ENCODE measurements around the gene YPEL2. TPM values are rescaled to one million over a fixed set of nuclear protein-coding genes. Genes with fewer than 3 reads are reported as not detected.
A peak's percentile ranks its signal among the peaks of the same experiment; 100 is the strongest.
"Not testable (repeated sequence)": the region's sequence is repeated elsewhere in the genome, so short reads cannot be mapped to it uniquely, and the experiment has no call there.

Gene YPEL2
- total RNA-seq, 4 donors from 2014 or later, result 35.5 to 47.1 (median 40.6) TPM

DNA sequence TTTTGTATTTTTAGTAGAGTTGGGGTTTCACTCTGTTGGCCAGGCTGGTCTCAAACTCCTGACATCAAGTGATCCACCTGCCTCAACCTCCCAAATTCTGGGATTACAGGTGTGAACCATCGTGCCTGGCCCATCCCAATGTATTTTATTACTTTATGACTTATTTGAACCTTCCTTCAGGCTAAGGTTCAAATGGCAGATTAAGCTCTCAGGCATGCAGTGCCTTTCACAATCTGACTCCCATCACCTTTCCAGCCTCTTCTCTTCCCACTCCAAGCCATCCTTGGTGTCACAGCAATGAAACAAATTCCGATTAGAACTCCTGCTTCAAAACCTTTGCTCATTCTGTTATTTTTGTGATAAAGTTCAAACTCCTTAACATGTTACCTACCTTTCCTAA lies 26.6 kb upstream of the YPEL2 start:
- Histone ChIP-seq H3K36me3 (no peaks in the 10 kb centered on the region), H3K4me3 (no peak overlapping the region), H3K27me3 (no peaks in the 10 kb centered on the region), H3K27ac (no peak overlapping the region), H3K9me3 (no peaks in the 10 kb centered on the region), H3K4me1 (no peaks in the 10 kb centered on the region)
- 82 to 86% methylated on average over 2 of the region's 2 CpGs for WGBS, 2 donors (ENCODE audit: low coverage in 1 of 2)
- no peak for TF ChIP-seq POLR2A (IDR thresholded peaks at IDR 0.05)
- TF ChIP-seq, protein P1, sequence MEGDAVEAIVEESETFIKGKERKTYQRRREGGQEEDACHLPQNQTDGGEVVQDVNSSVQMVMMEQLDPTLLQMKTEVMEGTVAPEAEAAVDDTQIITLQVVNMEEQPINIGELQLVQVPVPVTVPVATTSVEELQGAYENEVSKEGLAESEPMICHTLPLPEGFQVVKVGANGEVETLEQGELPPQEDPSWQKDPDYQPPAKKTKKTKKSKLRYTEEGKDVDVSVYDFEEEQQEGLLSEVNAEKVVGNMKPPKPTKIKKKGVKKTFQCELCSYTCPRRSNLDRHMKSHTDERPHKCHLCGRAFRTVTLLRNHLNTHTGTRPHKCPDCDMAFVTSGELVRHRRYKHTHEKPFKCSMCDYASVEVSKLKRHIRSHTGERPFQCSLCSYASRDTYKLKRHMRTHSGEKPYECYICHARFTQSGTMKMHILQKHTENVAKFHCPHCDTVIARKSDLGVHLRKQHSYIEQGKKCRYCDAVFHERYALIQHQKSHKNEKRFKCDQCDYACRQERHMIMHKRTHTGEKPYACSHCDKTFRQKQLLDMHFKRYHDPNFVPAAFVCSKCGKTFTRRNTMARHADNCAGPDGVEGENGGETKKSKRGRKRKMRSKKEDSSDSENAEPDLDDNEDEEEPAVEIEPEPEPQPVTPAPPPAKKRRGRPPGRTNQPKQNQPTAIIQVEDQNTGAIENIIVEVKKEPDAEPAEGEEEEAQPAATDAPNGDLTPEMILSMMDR (IDR thresholded peaks at IDR 0.05), result no peak
- TF ChIP-seq EP300 (IDR thresholded peaks at IDR 0.05), result no peak
- no peak for TF ChIP-seq POLR2AphosphoS5 (IDR thresholded peaks at IDR 0.05)
- no peak for ATAC-seq

- no peak for ATAC-seq
- WGBS, 2 donors (ENCODE audit: low coverage in 1 of 2), result 74 to 81% methylated on average over 4 to 5 of the region's 6 CpGs
- TF ChIP-seq, protein P1 (IDR thresholded peaks at IDR 0.05), result no peak
- TF ChIP-seq POLR2AphosphoS5 (IDR thresholded peaks at IDR 0.05) (no peak), POLR2A (IDR thresholded peaks at IDR 0.05) (no peak), EP300 (IDR thresholded peaks at IDR 0.05) (no peak)
- Histone ChIP-seq H3K27me3 (no peaks in the 10 kb centered on the region), H3K4me1 (peaks cover 0 to 8% (median 0%) of the 10 kb centered on the region in 3 donors), H3K9me3 (no peaks in the 10 kb centered on the region), H3K27ac (no peak overlapping the region), H3K4me3 (no peak overlapping the region), H3K36me3 (no peaks in the 10 kb centered on the region)
Observed at GRCh38 chr17:59310263-59310920, 21.1 kb upstream of the YPEL2 start.

DNA sequence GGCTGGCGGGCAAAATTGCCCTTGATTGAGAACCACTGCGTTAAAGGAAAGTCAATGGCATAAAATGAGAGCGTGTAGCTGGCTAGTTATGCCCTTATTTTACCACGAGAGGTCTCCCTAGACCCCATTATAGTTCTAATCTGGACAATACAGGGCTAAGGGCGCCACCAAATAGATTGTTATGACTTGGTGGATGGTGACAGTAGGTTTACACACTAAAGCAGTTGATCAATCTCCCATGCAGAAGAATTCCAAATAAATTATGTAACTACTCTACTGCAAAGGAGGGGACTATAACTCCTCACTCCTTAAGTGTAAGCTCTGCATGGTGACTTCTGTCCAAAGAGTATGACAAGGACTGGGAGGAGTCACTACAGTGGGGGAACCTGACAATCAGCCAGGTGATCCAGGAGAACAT lies 20.4 kb upstream of the YPEL2 start:
- 0 to 2% methylated on average over 5 of the region's 5 CpGs for WGBS, 2 donors (ENCODE audit: low coverage in 1 of 2)
- ATAC-seq, result peak; percentile 88
- H3K4me3 ChIP-seq, result no peak overlapping the region
- H3K4me1 ChIP-seq, result peaks cover 0 to 8% (median 0%) of the 10 kb centered on the region in 3 donors
- TF ChIP-seq, protein P1 (IDR thresholded peaks at IDR 0.05), result peak; percentile 72 to 91 (median 88)
- TF ChIP-seq POLR2AphosphoS5 (IDR thresholded peaks at IDR 0.05), result no peak
- no peak for TF ChIP-seq EP300 (IDR thresholded peaks at IDR 0.05)
- H3K9me3 ChIP-seq, result no peaks in the 10 kb centered on the region
- H3K36me3 ChIP-seq, result no peaks in the 10 kb centered on the region
- H3K27ac ChIP-seq, result no peak overlapping the region
- no peaks in the 10 kb centered on the region for H3K27me3 ChIP-seq

GRCh38 chr17:59311521-59311920 lies 19.9 kb upstream of the YPEL2 start:
- H3K36me3 ChIP-seq, H3K4me1 ChIP-seq, H3K27ac ChIP-seq, H3K9me3 ChIP-seq, H3K27me3 ChIP-seq, ATAC-seq, H3K4me3 ChIP-seq: not testable (repeated sequence)
- WGBS, 2 donors (ENCODE audit: low coverage in 1 of 2), result 76 to 80% methylated on average over 1 to 5 of the region's 7 CpGs

DNA sequence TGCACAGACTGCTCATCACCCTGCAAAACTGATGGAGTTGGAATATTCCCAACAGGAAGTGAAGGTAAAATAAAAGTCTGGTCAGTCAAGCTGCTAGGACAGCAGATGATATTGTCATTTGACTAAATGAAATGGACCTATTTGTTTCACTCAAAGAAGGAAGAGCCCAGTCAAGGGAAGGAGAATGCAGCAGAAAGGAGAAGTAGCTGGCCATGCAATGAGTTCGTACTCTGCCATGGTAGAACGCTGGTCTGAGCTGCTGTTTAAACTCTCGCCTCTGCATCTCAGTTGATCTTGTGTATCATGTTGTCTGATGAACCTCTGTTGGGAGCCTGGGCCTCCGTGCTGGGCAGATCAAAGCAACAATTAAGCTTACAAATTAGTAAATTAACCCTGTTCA lies 15.6 kb upstream of the YPEL2 start:
- peaks cover 0 to 5% (median 0%) of the 10 kb centered on the region in 3 donors for H3K4me1 ChIP-seq
- ATAC-seq, result no peak
- no peak for TF ChIP-seq POLR2A (IDR thresholded peaks at IDR 0.05)
- no peak for TF ChIP-seq EP300 (IDR thresholded peaks at IDR 0.05)
- no peak for TF ChIP-seq POLR2AphosphoS5 (IDR thresholded peaks at IDR 0.05)
- TF ChIP-seq, protein P1 (IDR thresholded peaks at IDR 0.05), result no peak
- no peaks in the 10 kb centered on the region for H3K9me3 ChIP-seq
- 74 to 88% methylated on average over 2 to 4 of the region's 4 CpGs for WGBS, 2 donors (ENCODE audit: low coverage in 1 of 2)
- H3K4me3 ChIP-seq, result no peak overlapping the region
- no peaks in the 10 kb centered on the region for H3K36me3 ChIP-seq
- no peak overlapping the region for H3K27ac ChIP-seq
- H3K27me3 ChIP-seq, result no peaks in the 10 kb centered on the region
